BLaER1 treated with 17β-estradiol and CSF1 and Interleukin-3, amounts not matched to agents 10 nM and 100 nM (cell line): ENCODE data around the gene AUTS2.
A peak's percentile ranks its signal among the peaks of the same experiment; 100 is the strongest.

Experiments used
- H3K27ac ChIP-seq, 11 experiments: shearing (Covaris generic); formaldehyde crosslinking; 2 replicates each; pipeline ENCODE4 v1.8.1; 2022
- H3K27me3 ChIP-seq, 11 experiments: shearing (Covaris generic); formaldehyde crosslinking; 2 replicates each; pipeline ENCODE4 v1.8.1; 2022
- H3K36me3 ChIP-seq, 11 experiments: shearing (Covaris generic); formaldehyde crosslinking; 2 replicates each; pipeline ENCODE4 v1.8.1; 2022
- H3K4me1 ChIP-seq, 10 experiments: shearing (Covaris generic); formaldehyde crosslinking; 2 replicates each; pipeline ENCODE4 v1.8.1; 2022
- H3K4me2 ChIP-seq, 11 experiments: shearing (Covaris generic); formaldehyde crosslinking; 2 replicates each; pipeline ENCODE4 v1.8.1; 2022
- H3K4me3 ChIP-seq, 10 experiments: shearing (Covaris generic); formaldehyde crosslinking; 2 replicates each; pipeline ENCODE4 v1.8.1; 2022
- H3K9ac ChIP-seq, 11 experiments: shearing (Covaris generic); formaldehyde crosslinking; 2 replicates each; pipeline ENCODE4 v1.8.1; 2022
- H3K9me3 ChIP-seq, 11 experiments: shearing (Covaris generic); formaldehyde crosslinking; replicated peaks in 1 of 11; 2 replicates each; pipeline ENCODE4 v1.8.1; 2022
- H4K20me1 ChIP-seq, 11 experiments: shearing (Covaris generic); formaldehyde crosslinking; 2 replicates each; pipeline ENCODE4 v1.8.1; 2022
- Cebpa-rat ChIP-seq, 11 experiments: shearing (Covaris generic); IDR thresholded peaks; 2 replicates each; pipeline ENCODE4 v1.8.1; 2022

The AUTS2 gene

DNA sequence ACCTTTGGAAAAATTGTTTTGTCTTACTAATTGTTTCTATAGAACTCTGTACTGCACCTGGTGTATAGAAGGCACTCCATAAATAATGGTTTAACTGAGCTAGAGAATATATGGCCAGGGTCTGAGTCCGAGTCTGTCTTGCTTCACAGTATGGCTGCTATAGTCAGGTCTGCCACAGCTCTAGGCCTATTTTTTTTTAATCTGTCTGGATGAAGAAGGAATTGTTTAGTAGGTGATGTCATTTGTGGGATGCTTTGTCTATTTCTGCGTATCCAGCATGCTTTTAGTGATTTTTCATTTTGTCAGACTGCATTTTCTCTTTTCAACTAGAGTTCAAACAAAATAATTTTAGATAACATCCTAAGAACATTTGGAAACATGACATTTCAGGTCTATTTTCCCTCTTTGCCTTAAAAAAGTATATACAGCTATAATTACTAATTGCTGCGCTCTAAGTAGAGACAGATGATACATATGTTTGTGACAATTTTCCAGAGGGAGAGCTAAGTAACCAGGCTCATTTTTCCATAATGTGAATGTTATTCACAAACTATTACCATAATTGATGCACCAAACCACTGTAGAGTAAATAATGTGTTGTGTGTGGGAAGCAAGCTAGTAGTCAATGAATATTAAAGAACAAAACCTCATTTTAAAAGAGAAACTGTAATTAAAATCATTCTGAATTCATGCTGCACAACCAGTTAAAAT lies 361.7 kb downstream of the AUTS2 start:
- no peak overlapping the region for H3K4me2 ChIP-seq
- H3K4me3 ChIP-seq, result no peak overlapping the region
- H3K4me1 ChIP-seq, result peaks cover 28 to 59% (median 42%) of the 10 kb centered on the region in 10 experiments
- no peak overlapping the region for H3K27ac ChIP-seq
- no peaks in the 10 kb centered on the region; a peak in 1 of 22 replicates for H3K36me3 ChIP-seq
- H4K20me1 ChIP-seq, result peaks cover 0 to 60% (median 7%) of the 10 kb centered on the region in 11 experiments; a peak in 11 of 22 replicates
- no peaks in the 10 kb centered on the region for H3K9me3 ChIP-seq
- no peaks in the 10 kb centered on the region for H3K27me3 ChIP-seq
- no peak overlapping the region for H3K9ac ChIP-seq
- TF ChIP-seq Cebpa-rat (IDR thresholded peaks at IDR 0.05), result no peak

DNA sequence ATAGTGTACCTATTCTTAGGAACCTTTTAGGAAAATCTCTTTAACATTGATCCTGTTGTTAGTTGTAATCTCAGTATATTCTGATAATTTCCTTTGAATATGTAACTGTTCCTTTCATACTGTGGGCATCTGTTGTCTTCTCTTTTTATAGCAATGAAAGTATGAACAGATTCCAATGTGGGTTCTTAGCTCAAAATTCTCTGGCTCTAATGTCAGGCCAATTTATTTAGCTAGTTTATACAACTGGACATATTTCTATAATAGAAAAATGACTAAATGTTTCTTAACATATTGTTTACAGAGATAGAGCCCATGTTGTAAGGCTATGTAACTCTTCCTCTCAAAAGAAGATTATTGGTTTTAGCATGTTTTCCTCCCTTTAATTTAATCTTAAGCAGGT lies 363.2 kb downstream of the AUTS2 start:
- Histone ChIP-seq H3K4me3 (no peak overlapping the region), H4K20me1 (peaks cover 0 to 66% (median 14%) of the 10 kb centered on the region in 11 experiments; a peak in 10 of 22 replicates), H3K4me1 (peaks cover 28 to 63% (median 46%) of the 10 kb centered on the region in 10 experiments), H3K27me3 (no peaks in the 10 kb centered on the region), H3K9ac (no peak overlapping the region), H3K9me3 (no peaks in the 10 kb centered on the region), H3K27ac (peak overlapping the region in 1 of 11 experiments; percentile 15; a peak in 1 of 22 replicates), H3K4me2 (peak overlapping the region in 8 of 11 experiments; percentile 72 to 94 (median 82); a peak in 12 of 22 replicates), H3K36me3 (no peaks in the 10 kb centered on the region)
- no peak for TF ChIP-seq Cebpa-rat (IDR thresholded peaks at IDR 0.05)

DNA sequence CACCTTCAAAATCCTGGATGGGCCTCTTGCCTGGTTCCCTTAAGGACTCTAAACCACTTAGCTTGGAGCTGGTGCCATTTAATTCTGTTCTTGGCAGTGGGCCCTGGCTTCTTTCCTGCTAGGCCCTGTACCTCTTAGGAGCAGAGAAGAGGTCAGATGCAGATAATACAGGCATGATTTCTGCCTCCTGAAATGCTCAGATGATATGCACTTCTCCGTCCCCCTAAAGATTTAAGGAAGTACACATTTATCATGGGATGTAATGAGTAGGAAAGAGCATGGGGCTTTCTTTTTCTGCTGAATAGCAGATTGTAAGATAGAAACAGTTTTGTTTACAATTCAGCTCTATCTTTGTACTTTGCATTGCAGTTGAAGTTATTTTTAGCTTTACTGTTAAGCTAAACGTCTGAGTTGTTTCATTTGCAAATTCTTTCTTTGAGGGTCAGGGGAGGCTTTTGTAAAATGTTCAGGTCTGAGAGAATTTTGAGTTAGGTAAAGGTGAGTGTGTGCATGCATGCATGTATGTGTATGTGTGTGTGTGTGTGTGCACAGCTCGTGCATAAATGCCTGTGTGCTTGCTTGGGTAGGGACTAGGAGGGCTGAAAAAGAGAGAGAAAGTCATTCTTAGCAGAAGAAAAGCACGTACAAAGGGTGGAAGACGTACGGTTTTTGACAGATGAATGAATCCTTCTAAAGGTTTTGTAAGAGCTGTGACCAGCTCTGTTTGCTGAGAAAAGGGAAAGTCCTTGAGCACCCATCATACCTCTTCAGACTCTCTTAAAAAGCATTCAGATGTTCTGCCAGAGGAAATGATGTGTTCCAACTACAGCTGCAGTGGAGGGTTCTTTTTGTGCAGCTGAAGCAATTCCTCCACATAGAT lies 364.2 kb downstream of the AUTS2 start:
- peaks cover 0 to 76% (median 23%) of the 10 kb centered on the region in 11 experiments; a peak in 11 of 22 replicates for H4K20me1 ChIP-seq
- H3K4me1 ChIP-seq, result peaks cover 28 to 71% (median 49%) of the 10 kb centered on the region in 10 experiments
- peak overlapping the region; percentile 72 to 95 (median 82) for H3K4me2 ChIP-seq
- no peaks in the 10 kb centered on the region for H3K27me3 ChIP-seq
- H3K36me3 ChIP-seq, result no peaks in the 10 kb centered on the region
- peak overlapping the region; percentile 2 to 54 (median 34); a peak in 13 of 22 replicates for H3K27ac ChIP-seq
- H3K9me3 ChIP-seq, result no peaks in the 10 kb centered on the region
- H3K4me3 ChIP-seq, result peak overlapping the region in 4 of 10 experiments; percentile 7 to 42 (median 22); a peak in 5 of 20 replicates
- peak overlapping the region in 6 of 11 experiments; percentile 19 to 67 (median 44); a peak in 7 of 22 replicates for H3K9ac ChIP-seq
- TF ChIP-seq Cebpa-rat (IDR thresholded peaks at IDR 0.05), result no peak

DNA sequence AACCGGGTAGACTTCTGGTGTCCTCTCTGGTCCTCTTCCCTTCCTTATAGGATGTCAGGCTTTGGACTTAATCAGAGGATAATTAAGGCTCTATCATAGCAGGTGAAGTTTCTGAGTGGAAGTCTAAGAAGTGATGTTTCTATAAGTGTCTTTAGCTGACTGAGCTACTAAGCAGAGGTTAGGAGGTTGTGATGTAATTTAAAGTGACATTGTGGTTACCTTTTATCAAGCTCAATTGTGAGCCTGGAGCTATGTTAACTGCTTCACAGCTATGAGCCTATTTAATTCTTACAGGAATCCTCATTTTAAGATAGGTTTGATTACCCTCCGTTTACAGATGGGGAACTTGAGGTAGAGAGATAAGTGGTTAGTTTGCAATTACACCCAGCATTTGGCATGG lies 365.1 kb downstream of the AUTS2 start:
- peak overlapping the region in 4 of 11 experiments; percentile 3 to 54 (median 32); a peak in 6 of 22 replicates for H3K27ac ChIP-seq
- TF ChIP-seq Cebpa-rat (IDR thresholded peaks at IDR 0.05), result no peak
- H4K20me1 ChIP-seq, result peaks cover 0 to 78% (median 25%) of the 10 kb centered on the region in 11 experiments; a peak in 11 of 22 replicates
- no peak overlapping the region for H3K4me3 ChIP-seq
- peaks cover 33 to 72% (median 52%) of the 10 kb centered on the region in 10 experiments for H3K4me1 ChIP-seq
- no peak overlapping the region for H3K9ac ChIP-seq
- H3K36me3 ChIP-seq, result no peaks in the 10 kb centered on the region
- H3K9me3 ChIP-seq, result no peaks in the 10 kb centered on the region
- no peaks in the 10 kb centered on the region for H3K27me3 ChIP-seq
- H3K4me2 ChIP-seq, result peak overlapping the region; percentile 72 to 95 (median 82)

DNA sequence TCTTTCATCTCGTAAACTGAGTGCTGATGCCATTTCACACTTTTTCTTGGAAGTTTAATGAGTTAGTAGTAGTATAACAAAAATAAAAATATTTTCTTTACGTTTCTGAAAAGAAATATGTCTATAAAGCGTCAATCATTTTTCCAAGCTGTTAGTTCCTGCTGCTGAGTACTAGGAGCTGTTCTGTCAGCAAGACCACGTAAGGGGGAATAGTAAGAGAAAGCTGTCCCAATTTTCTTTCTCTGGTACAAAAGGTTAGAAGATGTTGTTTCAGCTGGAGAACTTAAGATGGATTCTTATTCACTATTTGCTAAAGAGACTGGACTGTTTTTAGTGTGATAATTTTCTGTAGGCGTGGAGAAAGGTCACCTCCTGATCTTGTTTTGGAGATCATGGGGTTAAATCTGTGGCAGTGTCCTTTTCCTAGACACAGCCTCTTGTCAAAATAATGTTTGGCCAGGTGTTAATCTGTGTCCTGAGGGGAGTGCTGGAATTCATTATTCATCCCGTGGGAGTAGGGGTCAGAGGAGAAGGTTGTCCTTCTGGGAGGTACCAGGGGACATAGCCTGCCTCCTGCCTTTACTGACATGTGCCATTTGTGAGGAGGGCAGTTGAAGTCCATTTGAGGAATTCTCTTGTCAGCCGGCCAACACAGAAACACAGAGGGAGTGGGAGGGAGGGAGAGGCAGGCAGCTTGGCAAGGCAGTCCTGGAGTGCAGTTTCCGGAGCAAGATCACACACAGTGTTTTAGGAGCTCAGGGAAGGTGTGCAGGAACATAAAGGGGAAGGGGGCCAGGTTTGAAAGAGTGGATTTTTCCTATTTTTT lies 368.7 kb downstream of the AUTS2 start:
- peaks cover 29 to 50% (median 41%) of the 10 kb centered on the region in 10 experiments for H3K4me1 ChIP-seq
- peaks cover 0 to 60% (median 25%) of the 10 kb centered on the region in 11 experiments; a peak in 11 of 22 replicates for H4K20me1 ChIP-seq
- TF ChIP-seq Cebpa-rat (IDR thresholded peaks at IDR 0.05), result no peak
- H3K4me2 ChIP-seq, result peak overlapping the region in 7 of 11 experiments; percentile 5 to 36 (median 10); a peak in 6 of 22 replicates
- no peak overlapping the region for H3K9ac ChIP-seq
- H3K36me3 ChIP-seq, result no peaks in the 10 kb centered on the region
- no peak overlapping the region for H3K4me3 ChIP-seq
- H3K27me3 ChIP-seq, result no peaks in the 10 kb centered on the region
- H3K9me3 ChIP-seq, result no peaks in the 10 kb centered on the region
- no peak overlapping the region for H3K27ac ChIP-seq

DNA sequence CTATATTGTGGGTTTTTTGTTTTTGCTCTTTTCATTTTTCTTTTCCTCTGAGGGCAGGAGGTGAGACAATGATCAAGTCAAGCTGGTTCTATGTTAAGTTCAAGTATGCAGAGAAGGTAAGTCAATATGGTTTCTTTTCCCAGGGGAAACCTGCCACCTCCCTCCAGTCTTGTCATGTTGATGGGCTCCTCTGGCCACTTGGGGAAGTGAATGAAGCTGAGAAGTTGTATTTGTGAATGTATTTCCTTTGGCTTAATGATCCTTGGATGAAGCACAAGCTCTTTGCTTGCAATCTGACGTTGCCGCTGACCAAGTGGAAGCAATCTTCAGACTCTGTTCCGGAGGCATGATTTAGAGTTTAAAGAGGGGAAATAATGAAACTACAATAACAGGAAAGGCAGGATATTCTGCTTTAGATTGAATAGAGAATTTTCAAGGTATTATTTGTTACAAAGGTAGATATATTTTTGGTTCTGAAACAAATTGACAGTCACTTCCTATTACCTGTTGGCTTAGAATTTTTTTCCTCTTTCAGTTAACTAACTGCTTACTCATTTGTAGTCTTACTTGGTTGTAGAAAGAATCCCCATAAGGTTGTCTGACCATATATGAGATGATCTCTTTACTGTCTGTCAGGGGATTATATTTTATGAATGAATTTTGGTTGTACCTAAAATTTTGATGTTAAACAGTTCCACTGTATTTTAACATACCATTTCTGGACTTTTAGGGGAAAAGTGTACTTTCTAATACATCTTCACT lies 369.6 kb downstream of the AUTS2 start:
- peak overlapping the region in 8 of 11 experiments; percentile 5 to 36 (median 12); a peak in 9 of 22 replicates for H3K4me2 ChIP-seq
- no peak overlapping the region for H3K9ac ChIP-seq
- no peak overlapping the region for H3K27ac ChIP-seq
- TF ChIP-seq Cebpa-rat (IDR thresholded peaks at IDR 0.05), result no peak
- no peaks in the 10 kb centered on the region for H3K27me3 ChIP-seq
- H3K9me3 ChIP-seq, result no peaks in the 10 kb centered on the region
- no peaks in the 10 kb centered on the region for H3K36me3 ChIP-seq
- peaks cover 0 to 57% (median 19%) of the 10 kb centered on the region in 11 experiments; a peak in 11 of 22 replicates for H4K20me1 ChIP-seq
- peaks cover 20 to 41% (median 32%) of the 10 kb centered on the region in 10 experiments for H3K4me1 ChIP-seq
- H3K4me3 ChIP-seq, result no peak overlapping the region

DNA sequence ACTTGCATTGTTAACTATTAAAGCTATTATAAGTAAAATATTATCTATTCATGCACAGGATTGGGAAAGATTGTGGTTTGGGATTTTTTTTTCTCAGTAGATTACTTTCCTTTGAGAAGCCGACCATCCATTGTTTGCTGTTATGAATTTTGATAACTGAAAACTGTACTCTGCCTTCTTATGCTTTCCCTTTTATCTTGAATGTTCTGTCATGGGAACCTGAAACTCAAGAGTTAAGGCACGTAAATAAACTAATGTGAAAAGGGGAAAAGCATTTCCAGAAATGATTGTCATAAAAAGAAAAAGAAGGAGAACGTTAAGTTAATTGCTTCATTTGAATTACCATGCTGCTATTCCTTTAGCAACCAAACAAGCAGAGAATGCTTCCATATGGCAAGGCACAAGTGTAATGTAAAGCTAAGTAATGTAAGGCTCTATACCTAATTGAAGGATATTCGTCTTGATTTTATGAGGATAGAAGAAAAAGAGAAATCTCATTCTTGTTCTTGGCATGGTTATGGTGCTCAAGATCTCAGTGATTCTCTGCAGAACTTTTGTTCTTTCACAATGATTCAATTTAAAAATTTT lies 370.8 kb downstream of the AUTS2 start:
- TF ChIP-seq Cebpa-rat (IDR thresholded peaks at IDR 0.05), result no peak
- Histone ChIP-seq H3K4me2 (no peak overlapping the region), H4K20me1 (peaks cover 0 to 57% (median 17%) of the 10 kb centered on the region in 11 experiments; a peak in 11 of 22 replicates), H3K27me3 (no peaks in the 10 kb centered on the region), H3K36me3 (no peaks in the 10 kb centered on the region), H3K4me3 (no peak overlapping the region), H3K9ac (no peak overlapping the region), H3K9me3 (no peaks in the 10 kb centered on the region), H3K4me1 (peaks cover 8 to 29% (median 20%) of the 10 kb centered on the region in 10 experiments; a peak in 18 of 20 replicates), H3K27ac (no peak overlapping the region)
